HepG2 (cell line): ENCODE measurements around the gene POLR2H. TPM values are rescaled to one million over a fixed set of nuclear protein-coding genes. Genes with fewer than 3 reads are reported as not detected.
A peak's percentile ranks its signal among the peaks of the same experiment; 100 is the strongest.

Experiments used
- ARHGAP35 ChIP-seq: sonication (generic); formaldehyde crosslinking; IDR thresholded peaks from 2 replicates; pipeline ENCODE4 v1.9.0; 2022; ENCODE audit warnings: mild to moderate bottlenecking, inconsistent platforms, moderate library complexity, missing genetic modification reagents, borderline replicate concordance
- DBP ChIP-seq: sonication (generic); formaldehyde crosslinking; IDR thresholded peaks from 2 replicates; pipeline ENCODE4 v1.4.0; 2020; ENCODE audit warnings: missing genetic modification reagents; ENCODE audit errors: not compliant biosample characterization
- ERF ChIP-seq: IDR thresholded peaks from 2 replicates; pipeline ENCODE4 v1.6.1; 2018; ENCODE audit warnings: missing biosample characterization, missing genetic modification reagents
- HMG20A ChIP-seq: IDR thresholded peaks from 2 replicates; pipeline ENCODE4 v1.6.1; 2016; ENCODE audit warnings: borderline replicate concordance
- MED1 ChIP-seq: sonication (generic); formaldehyde crosslinking; IDR thresholded peaks from 2 replicates; pipeline ENCODE4 v1.4.0; 2020; ENCODE audit warnings: missing genetic modification reagents
- MED8 ChIP-seq: sonication (generic); formaldehyde crosslinking; IDR thresholded peaks from 2 replicates; pipeline ENCODE4 v1.8.1; 2023; ENCODE audit warnings: mild to moderate bottlenecking, missing genetic modification reagents; ENCODE audit not compliant: insufficient replicate concordance
- MEIS1 ChIP-seq: sonication (generic); formaldehyde crosslinking; IDR thresholded peaks from 2 replicates; pipeline ENCODE4 v1.9.0; 2021; ENCODE audit warnings: mild to moderate bottlenecking, missing genetic modification reagents, moderate library complexity, borderline replicate concordance
- PHB2 ChIP-seq: fragments of 450-650 bp; IDR thresholded peaks from 2 replicates; pipeline ENCODE4 v1.6.1; 2018; ENCODE audit not compliant: partially characterized antibody
- PHF5A ChIP-seq: IDR thresholded peaks from one replicate; pipeline ENCODE4 v1.6.1; 2018; ENCODE audit warnings: low read depth, missing genetic modification reagents; ENCODE audit not compliant: unreplicated experiment
- RAD21 ChIP-seq: fragments of 450-650 bp; formaldehyde crosslinking; IDR thresholded peaks from 2 replicates; pipeline ENCODE4 v1.5.0; 2020; ENCODE audit warnings: mild to moderate bottlenecking
- TRAFD1 ChIP-seq: sonication (generic); formaldehyde crosslinking; IDR thresholded peaks from 2 replicates; pipeline ENCODE4 v1.5.1; 2020; ENCODE audit warnings: missing genetic modification reagents, mild to moderate bottlenecking, borderline replicate concordance
- WIZ ChIP-seq: sonication (generic); formaldehyde crosslinking; IDR thresholded peaks from 2 replicates; pipeline ENCODE4 v1.5.1; 2020; ENCODE audit warnings: mild to moderate bottlenecking, missing genetic modification reagents
- ZFP1 ChIP-seq: IDR thresholded peaks from 2 replicates; pipeline ENCODE4 v1.6.1; 2016
- ZNF235 ChIP-seq: sonication (generic); formaldehyde crosslinking; IDR thresholded peaks from 2 replicates; pipeline ENCODE4 v1.8.1; 2023; ENCODE audit warnings: mild to moderate bottlenecking, missing genetic modification reagents, borderline replicate concordance
- ZNF350 ChIP-seq: sonication (generic); formaldehyde crosslinking; IDR thresholded peaks from 2 replicates; pipeline ENCODE4 v1.4.0; 2020; ENCODE audit warnings: mild to moderate bottlenecking, low read depth, missing genetic modification reagents, borderline replicate concordance
- ZNF431 ChIP-seq: sonication (generic); formaldehyde crosslinking; IDR thresholded peaks from 2 replicates; pipeline ENCODE4 v1.9.0; 2022; ENCODE audit warnings: missing genetic modification reagents, low read depth, mild to moderate bottlenecking, borderline replicate concordance
- ZNF556 ChIP-seq: sonication (generic); formaldehyde crosslinking; IDR thresholded peaks from 2 replicates; pipeline ENCODE4 v1.4.0; 2020; ENCODE audit warnings: mild to moderate bottlenecking, missing genetic modification reagents, borderline replicate concordance
- ZNF773 ChIP-seq: sonication (generic); formaldehyde crosslinking; IDR thresholded peaks from 2 replicates; pipeline ENCODE4 v1.4.0; 2020; ENCODE audit warnings: missing genetic modification reagents, borderline replicate concordance
- ZNF839 ChIP-seq: sonication (generic); formaldehyde crosslinking; IDR thresholded peaks from 2 replicates; pipeline ENCODE4 v1.4.0; 2020; ENCODE audit warnings: missing genetic modification reagents, mild to moderate bottlenecking, borderline replicate concordance
- polyA plus RNA-seq, 8 experiments: library from polyadenylated mRNA; depleted of rRNA in 3 of 8; stranded (reverse) in 7 of 8; unstranded in 1 of 8; fragments of >200 nt; fragmentation: Illumina TruSeq in 4 of 8; extraction: Trizol in 4 of 8; gene quantifications; 2 replicates each; pipeline versions ENCODE4 v1.2.1 to v1.2.3, GENCODE V29; 2011 to 2016; ENCODE audit warnings: low read depth in 4 of 8, missing spikeins in 1 of 8, mixed read lengths in 1 of 8; ENCODE audit not compliant: insufficient read depth in 1 of 8
- total RNA-seq, 5 experiments: library from RNA; depleted of rRNA; stranded (reverse); fragments of >200 nt; fragmentation: Illumina TruSeq; extraction: Trizol; gene quantifications; 2 replicates each; pipeline ENCODE4 v1.2.3, GENCODE V29; 2016; ENCODE audit warnings: low read depth in 1 of 5
- TF ChIP-seq, protein P1 (sequence below): sonication (generic); IDR thresholded peaks from 2 replicates; pipeline ENCODE4 v1.6.1; 2016; ENCODE audit warnings: low read depth, borderline replicate concordance
- TF ChIP-seq, protein P2 (sequence below): sonication (generic); formaldehyde crosslinking; IDR thresholded peaks from 2 replicates; pipeline ENCODE4 v1.4.0; 2020; ENCODE audit warnings: missing genetic modification reagents, borderline replicate concordance
- TF ChIP-seq, protein P3 (sequence below): sonication (generic); formaldehyde crosslinking; IDR thresholded peaks from 2 replicates; pipeline ENCODE4 v1.8.0; 2022; ENCODE audit warnings: mild to moderate bottlenecking, missing genetic modification reagents, moderate library complexity

POLR2H gene
- total and polyA plus RNA-seq, 2 of the 13 experiments (the other 11 are each of a cell fraction or from before 2014, with no cell fraction given): 118 to 194 TPM

- TF ChIP-seq MED8 (CRISPR knock-in tag) (peak; percentile 75), DBP (CRISPR knock-in tag) (no peak), ZNF556 (no peak; the same call in 1 of the 2 replicates), ARHGAP35 (CRISPR knock-in tag) (peak; percentile 69; the same call in 1 of the 2 replicates), ZNF235 (CRISPR knock-in tag) (no peak), HMG20A (CRISPR knock-in tag) (peak; percentile 58; the same call in 1 of the 2 replicates), MED1 (peak; percentile 87), ZNF431 (CRISPR knock-in tag) (no peak; the same call in 1 of the 2 replicates), ZNF773 (peak; percentile 74; the same call in 1 of the 2 replicates), ZNF350 (CRISPR knock-in tag) (peak; percentile 62), PHB2 (no peak), RAD21 (CRISPR knock-in tag) (peak; percentile 74), ERF (no peak; the same call in 1 of the 2 replicates), TRAFD1 (CRISPR knock-in tag) (no peak), PHF5A (CRISPR knock-in tag) (peak; percentile 78), ZNF839 (CRISPR knock-in tag) (no peak), MEIS1 (peak; percentile 73; the same call in 1 of the 2 replicates), ZFP1 (CRISPR knock-in tag) (peak; percentile 81), WIZ (CRISPR knock-in tag) (no peak)
- TF ChIP-seq, protein P1, sequence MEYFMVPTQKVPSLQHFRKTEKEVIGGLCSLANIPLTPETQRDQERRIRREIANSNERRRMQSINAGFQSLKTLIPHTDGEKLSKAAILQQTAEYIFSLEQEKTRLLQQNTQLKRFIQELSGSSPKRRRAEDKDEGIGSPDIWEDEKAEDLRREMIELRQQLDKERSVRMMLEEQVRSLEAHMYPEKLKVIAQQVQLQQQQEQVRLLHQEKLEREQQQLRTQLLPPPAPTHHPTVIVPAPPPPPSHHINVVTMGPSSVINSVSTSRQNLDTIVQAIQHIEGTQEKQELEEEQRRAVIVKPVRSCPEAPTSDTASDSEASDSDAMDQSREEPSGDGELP: peak; percentile 83
- TF ChIP-seq, protein P2, sequence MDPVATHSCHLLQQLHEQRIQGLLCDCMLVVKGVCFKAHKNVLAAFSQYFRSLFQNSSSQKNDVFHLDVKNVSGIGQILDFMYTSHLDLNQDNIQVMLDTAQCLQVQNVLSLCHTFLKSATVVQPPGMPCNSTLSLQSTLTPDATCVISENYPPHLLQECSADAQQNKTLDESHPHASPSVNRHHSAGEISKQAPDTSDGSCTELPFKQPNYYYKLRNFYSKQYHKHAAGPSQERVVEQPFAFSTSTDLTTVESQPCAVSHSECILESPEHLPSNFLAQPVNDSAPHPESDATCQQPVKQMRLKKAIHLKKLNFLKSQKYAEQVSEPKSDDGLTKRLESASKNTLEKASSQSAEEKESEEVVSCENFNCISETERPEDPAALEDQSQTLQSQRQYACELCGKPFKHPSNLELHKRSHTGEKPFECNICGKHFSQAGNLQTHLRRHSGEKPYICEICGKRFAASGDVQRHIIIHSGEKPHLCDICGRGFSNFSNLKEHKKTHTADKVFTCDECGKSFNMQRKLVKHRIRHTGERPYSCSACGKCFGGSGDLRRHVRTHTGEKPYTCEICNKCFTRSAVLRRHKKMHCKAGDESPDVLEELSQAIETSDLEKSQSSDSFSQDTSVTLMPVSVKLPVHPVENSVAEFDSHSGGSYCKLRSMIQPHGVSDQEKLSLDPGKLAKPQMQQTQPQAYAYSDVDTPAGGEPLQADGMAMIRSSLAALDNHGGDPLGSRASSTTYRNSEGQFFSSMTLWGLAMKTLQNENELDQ: no peak
- TF ChIP-seq, protein P3, sequence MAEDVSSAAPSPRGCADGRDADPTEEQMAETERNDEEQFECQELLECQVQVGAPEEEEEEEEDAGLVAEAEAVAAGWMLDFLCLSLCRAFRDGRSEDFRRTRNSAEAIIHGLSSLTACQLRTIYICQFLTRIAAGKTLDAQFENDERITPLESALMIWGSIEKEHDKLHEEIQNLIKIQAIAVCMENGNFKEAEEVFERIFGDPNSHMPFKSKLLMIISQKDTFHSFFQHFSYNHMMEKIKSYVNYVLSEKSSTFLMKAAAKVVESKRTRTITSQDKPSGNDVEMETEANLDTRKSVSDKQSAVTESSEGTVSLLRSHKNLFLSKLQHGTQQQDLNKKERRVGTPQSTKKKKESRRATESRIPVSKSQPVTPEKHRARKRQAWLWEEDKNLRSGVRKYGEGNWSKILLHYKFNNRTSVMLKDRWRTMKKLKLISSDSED (CRISPR knock-in tag): no peak
These were observed 1.4 kb downstream of the POLR2H start (continued) for GRCh38 chr3:184362668-184363546.
